NCI-H2227 (cell line): ENCODE data around the gene SOCS7.

Experiments
- DNase-seq: peaks from one replicate; lab custom pipeline; 2025; ENCODE audit not compliant: unreplicated experiment; lab: John Stamatoyannopoulos, UW

The SOCS7 gene

GRCh38 chr17:38351412-38352222 is at the start of gene SOCS7:
Gene SOCS7 (plus strand): TSS chr17:38351844. CDS start chr17:38352053, 209 bp downstream.
- peak; percentile 98 for DNase-seq

- no peak for DNase-seq
These were observed 36.1 kb upstream of the SOCS7 start for GRCh38 chr17:38315497-38315896.

GRCh38 chr17:38317081-38317480 is 34.6 kb upstream of the SOCS7 start:
- DNase-seq: no peak

- DNase-seq: no peak
These were observed 31.2 kb upstream of the SOCS7 start for GRCh38 chr17:38320482-38320881.

GRCh38 chr17:38322156-38322779 is 29.4 kb upstream of the SOCS7 start:
- peak; percentile 76 for DNase-seq

GRCh38 chr17:38322897-38323296 is 28.7 kb upstream of the SOCS7 start:
- no peak for DNase-seq

GRCh38 chr17:38324141-38324697 is 27.4 kb upstream of the SOCS7 start:
- no peak for DNase-seq

- no peak for DNase-seq
These were observed 26.9 kb upstream of the SOCS7 start for GRCh38 chr17:38324772-38325171.

GRCh38 chr17:38325221-38325851 is 26.3 kb upstream of the SOCS7 start:
- peak; percentile 22 for DNase-seq

GRCh38 chr17:38326996-38327792 is 24.4 kb upstream of the SOCS7 start:
- DNase-seq: no peak

GRCh38 chr17:38327936-38328335 is 23.7 kb upstream of the SOCS7 start:
- DNase-seq: no peak

- DNase-seq: no peak
These were observed 23.0 kb upstream of the SOCS7 start for GRCh38 chr17:38328620-38329019.

GRCh38 chr17:38329284-38329683 is 22.4 kb upstream of the SOCS7 start:
- DNase-seq: no peak

- DNase-seq: no peak
These were observed 21.6 kb upstream of the SOCS7 start for GRCh38 chr17:38329808-38330730.

- no peak for DNase-seq
These were observed 20.7 kb upstream of the SOCS7 start for GRCh38 chr17:38330941-38331411.

- no peak for DNase-seq
These were observed 18.9 kb upstream of the SOCS7 start for GRCh38 chr17:38332735-38333134.

- DNase-seq: peak; percentile 51
These were observed 17.9 kb upstream of the SOCS7 start for GRCh38 chr17:38333635-38334295.

- DNase-seq: no peak
These were observed 16.9 kb upstream of the SOCS7 start for GRCh38 chr17:38334480-38335364.
